ENCODE results near the gene TBC1D22A.

Gene TBC1D22A

GRCh38 chr22:46783721-46784120 is 21.3 kb downstream of the TBC1D22A start (continued):
- TF ChIP-seq PATZ1 (CRISPR knock-in tag; IDR thresholded peaks at IDR 0.05; ENCODE audit: borderline replicate concordance), result no peak
- TF ChIP-seq ZNF565 (CRISPR knock-in tag; conservative IDR thresholded peaks at IDR 0.05; ENCODE audit: low read depth), result no peak
- no peak for TF ChIP-seq ISL1 (CRISPR knock-in tag; IDR thresholded peaks at IDR 0.05)
- TF ChIP-seq ZC3H10 (CRISPR knock-in tag; IDR thresholded peaks at IDR 0.05), result no peak
- TF ChIP-seq ZFP3 (CRISPR knock-in tag; IDR thresholded peaks at IDR 0.05), result no peak
- no peak for TF ChIP-seq ESRRG (CRISPR knock-in tag; IDR thresholded peaks at IDR 0.05)

- TF ChIP-seq GLIS3 (CRISPR knock-in tag; IDR thresholded peaks at IDR 0.05) (no peak), ISL1 (CRISPR knock-in tag; IDR thresholded peaks at IDR 0.05) (no peak), TSHZ2 (CRISPR knock-in tag; IDR thresholded peaks at IDR 0.05) (no peak), CSDC2 (CRISPR knock-in tag; IDR thresholded peaks at IDR 0.05) (no peak), OSR1 (CRISPR knock-in tag; IDR thresholded peaks at IDR 0.05) (no peak), PATZ1 (CRISPR knock-in tag; IDR thresholded peaks at IDR 0.05; ENCODE audit: borderline replicate concordance) (no peak), BACH2 (CRISPR knock-in tag; IDR thresholded peaks at IDR 0.05; ENCODE audit: borderline replicate concordance) (no peak), RARB (CRISPR knock-in tag; IDR thresholded peaks at IDR 0.05) (no peak), CREB5 (CRISPR knock-in tag; IDR thresholded peaks at IDR 0.05; ENCODE audit: low read depth) (no peak), ARNTL (CRISPR knock-in tag; IDR thresholded peaks at IDR 0.05; ENCODE audit: borderline replicate concordance, low read depth) (no peak), ZNF565 (CRISPR knock-in tag; conservative IDR thresholded peaks at IDR 0.05; ENCODE audit: low read depth) (no peak), ZFP3 (CRISPR knock-in tag; IDR thresholded peaks at IDR 0.05) (no peak), SNAI2 (CRISPR knock-in tag; IDR thresholded peaks at IDR 0.05) (no peak), PPARA (CRISPR knock-in tag; IDR thresholded peaks at IDR 0.05; ENCODE audit: borderline replicate concordance) (no peak), ZNF70 (CRISPR knock-in tag; IDR thresholded peaks at IDR 0.05) (no peak), ESRRG (CRISPR knock-in tag; IDR thresholded peaks at IDR 0.05) (no peak), CSRNP3 (CRISPR knock-in tag; IDR thresholded peaks at IDR 0.05) (no peak)
- no peak for ATAC-seq
Observed at GRCh38 chr22:46788441-46789172, 26.2 kb downstream of the TBC1D22A start.

GRCh38 chr22:46789992-46790391 is 27.5 kb downstream of the TBC1D22A start:
- ATAC-seq, result no peak
- no peak for TF ChIP-seq GLIS3 (CRISPR knock-in tag; IDR thresholded peaks at IDR 0.05)
- TF ChIP-seq OSR1 (CRISPR knock-in tag; IDR thresholded peaks at IDR 0.05), result no peak
- no peak for TF ChIP-seq ZNF8 (CRISPR knock-in tag; IDR thresholded peaks at IDR 0.05)
- no peak for TF ChIP-seq RARB (CRISPR knock-in tag; IDR thresholded peaks at IDR 0.05)
- no peak for TF ChIP-seq ZNF565 (CRISPR knock-in tag; conservative IDR thresholded peaks at IDR 0.05; ENCODE audit: low read depth)
- TF ChIP-seq ISL1 (CRISPR knock-in tag; IDR thresholded peaks at IDR 0.05), result no peak
- no peak for TF ChIP-seq ARNTL (CRISPR knock-in tag; IDR thresholded peaks at IDR 0.05; ENCODE audit: borderline replicate concordance, low read depth)
- no peak for TF ChIP-seq BACH2 (CRISPR knock-in tag; IDR thresholded peaks at IDR 0.05; ENCODE audit: borderline replicate concordance)
- TF ChIP-seq TSHZ2 (CRISPR knock-in tag; IDR thresholded peaks at IDR 0.05), result no peak
- no peak for TF ChIP-seq PPARA (CRISPR knock-in tag; IDR thresholded peaks at IDR 0.05; ENCODE audit: borderline replicate concordance)
- TF ChIP-seq TOX (CRISPR knock-in tag; IDR thresholded peaks at IDR 0.05; ENCODE audit: borderline replicate concordance), result no peak
- no peak for TF ChIP-seq PATZ1 (CRISPR knock-in tag; IDR thresholded peaks at IDR 0.05; ENCODE audit: borderline replicate concordance)
- no peak for TF ChIP-seq ZC3H10 (CRISPR knock-in tag; IDR thresholded peaks at IDR 0.05)
